K562 treated with DMSO at 1 percent for 4 hours (cell line): ENCODE results near the gene PARS2. TPM values are rescaled to one million over a fixed set of nuclear protein-coding genes. Genes with fewer than 3 reads are reported as not detected.

Experiments
- total RNA-seq: library from RNA; unstranded; fragments of 300-600 nt; gene quantifications from 2 replicates; pipeline ENCODE4 v1.2.3, GENCODE V29; 2022; ENCODE audit not compliant: insufficient read depth

The PARS2 gene
- total RNA-seq = 5.9 and 8.6 TPM in 2 replicates

GRCh38 chr1:54764133-54764921 lies at the start of gene PARS2:
Gene PARS2, minus strand, starts transcription at chr1:54764523. Its CDS starts 5,362 bp downstream, at chr1:54759161.

DNA sequence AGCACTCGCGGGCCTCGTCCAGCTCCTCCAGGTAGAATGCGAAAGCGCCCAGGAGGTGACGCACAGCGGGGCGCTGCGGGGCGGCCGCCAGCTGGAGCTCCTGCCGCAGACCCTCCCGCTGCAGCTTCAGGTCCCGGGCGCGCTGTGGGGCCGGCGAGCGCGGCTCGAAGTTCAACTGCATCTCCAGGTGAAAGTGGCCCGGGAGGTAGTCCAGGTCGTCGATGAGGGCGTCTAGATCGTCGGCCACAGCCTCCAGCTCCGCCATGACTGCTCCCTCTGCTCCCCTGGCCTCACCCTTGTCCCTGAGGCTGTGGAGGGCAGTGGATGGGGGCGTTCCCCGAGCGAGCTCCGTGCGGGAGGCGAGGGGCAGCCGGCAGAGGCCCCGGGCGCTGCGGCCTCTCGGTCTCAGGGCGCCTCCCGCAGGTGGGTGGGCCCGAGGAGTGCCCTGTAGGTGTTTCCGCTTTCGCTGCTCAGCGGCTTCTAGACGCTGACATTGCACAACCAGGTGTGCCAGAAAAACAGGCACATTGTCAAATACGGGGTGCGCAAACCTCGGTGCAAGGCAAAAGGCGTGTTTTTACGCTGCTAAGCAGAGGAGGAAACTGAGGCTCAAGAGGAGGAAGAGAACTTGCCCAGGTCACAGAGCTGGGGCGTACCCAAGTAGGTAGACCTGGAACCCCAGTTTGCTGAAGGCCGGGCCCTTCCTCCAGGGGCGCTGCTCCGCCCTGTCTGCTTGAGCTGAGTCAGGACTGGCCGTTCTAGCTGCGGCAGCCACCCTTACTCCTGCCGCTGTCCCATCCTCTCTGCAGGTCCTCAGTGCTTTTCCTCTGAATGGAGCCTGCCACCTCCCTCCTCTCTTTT lies 36.8 kb upstream of the PARS2 start, which contains the start of gene TTC22:
TTC22 (minus strand) TSS at position 425 of the 861 bp plus-strand sequence; CDS start at position 265, 160 bp downstream.

DNA sequence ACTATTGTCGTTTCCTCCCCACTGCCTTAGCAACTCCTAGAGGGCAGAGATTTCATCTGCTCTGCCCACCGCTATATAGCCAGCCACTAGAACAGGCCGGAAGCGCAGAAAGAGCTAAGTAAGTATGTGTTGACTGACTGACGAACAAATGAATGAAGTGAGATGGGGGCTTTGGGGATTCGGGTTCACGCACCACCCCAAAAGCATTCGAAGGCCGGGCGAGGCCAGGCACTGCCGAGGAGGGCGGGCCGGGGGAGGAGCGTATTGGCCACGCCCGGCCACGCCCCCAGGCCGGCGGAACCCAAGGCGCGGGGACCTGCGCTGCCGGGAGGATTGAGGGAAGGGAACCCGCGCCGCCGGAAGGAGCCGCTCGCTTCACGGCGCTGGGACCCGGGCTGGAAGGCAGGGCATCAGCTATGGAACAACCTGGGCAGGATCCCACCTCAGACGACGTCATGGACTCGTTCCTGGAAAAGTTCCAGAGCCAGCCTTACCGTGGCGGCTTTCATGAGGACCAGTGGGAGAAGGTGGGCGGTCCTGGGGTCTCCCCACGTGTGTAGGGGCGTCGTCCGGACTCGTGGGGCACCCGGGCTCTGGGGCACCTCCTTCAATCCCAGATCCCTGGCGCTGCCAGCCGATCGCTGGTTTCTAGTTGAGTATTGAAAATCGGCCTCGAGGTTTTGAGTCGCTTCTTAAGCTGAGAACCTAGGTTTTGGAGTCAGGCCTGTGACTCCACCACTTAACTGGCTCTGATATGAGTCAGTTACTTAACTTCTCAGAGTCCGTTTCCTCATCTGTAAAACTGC lies 48.6 kb downstream of the PARS2 start, which contains the start of gene TTC4:
TTC4 (plus strand) TSS at position 369 of the 806 bp plus-strand sequence; CDS start at position 417, 48 bp downstream.

Other genes with a start within 250 kb of the PARS2 start
- gene ACOT11, start 216.3 kb downstream of the PARS2 start, total RNA-seq = 0.53 and 1.1 TPM in 2 replicates
- not detected in 2 replicates for gene FAM151A, start 141.0 kb downstream of the PARS2 start, total RNA-seq
- gene MROH7, start 122.7 kb downstream of the PARS2 start, total RNA-seq = not detected in 2 replicates
- gene TTC4, start 48.7 kb downstream of the PARS2 start, total RNA-seq = 13.4 and 21.8 TPM in 2 replicates
- gene TTC22, start 36.8 kb upstream of the PARS2 start, total RNA-seq = 0.17 TPM in 1 of 2 replicates, not detected in the other
- 81.5 and 99.8 TPM in 2 replicates for gene DHCR24, start 122.7 kb upstream of the PARS2 start, total RNA-seq
- gene TMEM61, start 216.1 kb upstream of the PARS2 start, total RNA-seq = not detected in 2 replicates
- not detected in 2 replicates for gene BSND, start 234.4 kb upstream of the PARS2 start, total RNA-seq